GM21526 (cell line): ENCODE measurements around the gene NPFFR1.
A peak's percentile ranks its signal among the peaks of the same experiment; 100 is the strongest.
"Not testable (repeated sequence)": the region's sequence is repeated elsewhere in the genome, so short reads cannot be mapped to it uniquely, and the experiment has no call there.

Experiments
- ATAC-seq: cut with Tn5 transposase; IDR thresholded peaks from one replicate; pipeline ENCODE4 v1.9.1; 2021; ENCODE audit warnings: moderate library complexity; ENCODE audit not compliant: unreplicated experiment, low FRiP score

The NPFFR1 gene

GRCh38 chr10:70233109-70233938 lies 50.5 kb downstream of the NPFFR1 start, which contains the start of gene PPA1:
Gene PPA1 (minus strand): TSS chr10:70233429. CDS start chr10:70233327, 102 bp downstream.
- ATAC-seq, result peak; percentile 84

GRCh38 chr10:70232859-70233108 lies 51.0 kb downstream of the NPFFR1 start:
- ATAC-seq, result no peak

GRCh38 chr10:70232155-70232858 lies 51.5 kb downstream of the NPFFR1 start:
- no peak for ATAC-seq

GRCh38 chr10:70228491-70228890 lies 55.3 kb downstream of the NPFFR1 start:
- ATAC-seq, result no peak

- no peak for ATAC-seq
These were observed 56.1 kb downstream of the NPFFR1 start for GRCh38 chr10:70227548-70228320.

- no peak for ATAC-seq
These were observed 60.1 kb downstream of the NPFFR1 start for GRCh38 chr10:70223728-70224127.

GRCh38 chr10:70222811-70223447 lies 60.9 kb downstream of the NPFFR1 start:
- ATAC-seq, result not testable (repeated sequence)

- no peak for ATAC-seq
These were observed 61.4 kb downstream of the NPFFR1 start for GRCh38 chr10:70222340-70222794.

GRCh38 chr10:70221030-70221429 lies 62.8 kb downstream of the NPFFR1 start:
- no peak for ATAC-seq

GRCh38 chr10:70212879-70213278 lies 70.9 kb downstream of the NPFFR1 start:
- ATAC-seq, result no peak

GRCh38 chr10:70212277-70212676 lies 71.5 kb downstream of the NPFFR1 start:
- no peak for ATAC-seq

GRCh38 chr10:70206762-70207161 lies 77.0 kb downstream of the NPFFR1 start:
- ATAC-seq, result no peak

GRCh38 chr10:70201105-70201504 lies 82.7 kb downstream of the NPFFR1 start:
- no peak for ATAC-seq

GRCh38 chr10:70198696-70199466 lies 84.9 kb downstream of the NPFFR1 start:
- no peak for ATAC-seq
